H9 (cell line): ENCODE results near the gene INHBC. TPM values are rescaled to one million over a fixed set of nuclear protein-coding genes. Genes with fewer than 3 reads are reported as not detected.
"Not testable (repeated sequence)": the region's sequence is repeated elsewhere in the genome, so short reads cannot be mapped to it uniquely, and the experiment has no call there.

ENCODE experiments used
- DNase-seq: peaks from one replicate; pipeline ENCODE4 v3.0.0-alpha.2; 2017
- H2AFZ ChIP-seq: one replicate; pipeline ENCODE4 v1.6.1; 2013; ENCODE audit warnings: mild to moderate bottlenecking, low read length, control low read depth, moderate library complexity
- H2AK5ac ChIP-seq: 2 replicates; pipeline ENCODE4 v1.6.1; 2013; ENCODE audit warnings: low read length, control low read depth, mixed read lengths; ENCODE audit not compliant: insufficient read length
- H2BK120ac ChIP-seq: one replicate; pipeline ENCODE4 v1.6.1; 2013; ENCODE audit warnings: low read depth, mild to moderate bottlenecking, low read length, control low read depth, inconsistent platforms; ENCODE audit not compliant: poor library complexity, severe bottlenecking
- H2BK12ac ChIP-seq: 2 replicates; pipeline ENCODE4 v1.6.1; 2013; ENCODE audit warnings: low read length, control low read depth, mixed read lengths, low read depth; ENCODE audit not compliant: insufficient read length
- H2BK15ac ChIP-seq: 2 replicates; pipeline ENCODE4 v1.6.1; 2013; ENCODE audit warnings: low read depth, low read length, control low read depth
- H2BK20ac ChIP-seq: one replicate; pipeline ENCODE4 v1.6.1; 2013; ENCODE audit warnings: low read depth, mild to moderate bottlenecking, low read length, control low read depth, inconsistent platforms; ENCODE audit not compliant: poor library complexity, severe bottlenecking
- H2BK5ac ChIP-seq: 2 replicates; pipeline ENCODE4 v1.6.1; 2013; ENCODE audit warnings: low read length, control low read depth, mixed read lengths; ENCODE audit not compliant: insufficient read length
- H3K14ac ChIP-seq: 2 replicates; pipeline ENCODE4 v1.6.1; 2013; ENCODE audit warnings: low read length, control low read depth; ENCODE audit not compliant: insufficient read depth
- H3K18ac ChIP-seq: 2 replicates; pipeline ENCODE4 v1.6.1; 2013; ENCODE audit warnings: low read depth, mild to moderate bottlenecking, mixed read lengths, low read length, control low read depth; ENCODE audit not compliant: insufficient read length
- H3K23ac ChIP-seq: 2 replicates; pipeline ENCODE4 v1.6.1; 2013; ENCODE audit warnings: low read length, control low read depth, mixed read lengths, low read depth; ENCODE audit not compliant: insufficient read length
- H3K23me2 ChIP-seq: 2 replicates; pipeline ENCODE4 v1.6.1; 2013; ENCODE audit warnings: low read depth, mild to moderate bottlenecking, mixed read lengths, low read length, control low read depth; ENCODE audit not compliant: insufficient read length, poor library complexity, severe bottlenecking
- H3K27ac ChIP-seq: 2 replicates; pipeline ENCODE4 v1.5.1; 2013; ENCODE audit warnings: low read length, control low read depth, mixed read lengths, low read depth; ENCODE audit not compliant: insufficient read length
- H3K27me3 ChIP-seq: 2 replicates; pipeline ENCODE4 v1.6.1; 2013; ENCODE audit warnings: low read length, control low read depth, inconsistent platforms; ENCODE audit not compliant: insufficient read depth
- H3K4ac ChIP-seq: 2 replicates; pipeline ENCODE4 v1.6.1; 2013; ENCODE audit warnings: low read depth, mild to moderate bottlenecking, control low read depth, inconsistent platforms, low read length, moderate library complexity
- H3K4me1 ChIP-seq: 2 replicates; pipeline ENCODE4 v1.6.1; 2013; ENCODE audit warnings: low read length, control low read depth, inconsistent platforms; ENCODE audit not compliant: insufficient read depth
- H3K4me2 ChIP-seq: 2 replicates; pipeline ENCODE4 v1.6.1; 2013; ENCODE audit warnings: low read length, control low read depth, mixed read lengths; ENCODE audit not compliant: insufficient read length, insufficient read depth
- H3K56ac ChIP-seq: 2 replicates; pipeline ENCODE4 v1.6.1; 2013; ENCODE audit warnings: low read depth, mild to moderate bottlenecking, mixed read lengths, low read length, control low read depth; ENCODE audit not compliant: insufficient read length
- H3K79me1 ChIP-seq: 2 replicates; pipeline ENCODE4 v1.6.1; 2013; ENCODE audit warnings: low read depth, mild to moderate bottlenecking, moderate library complexity, low read length, control low read depth, inconsistent platforms; ENCODE audit not compliant: insufficient read depth, poor library complexity, severe bottlenecking
- H3K79me2 ChIP-seq: 2 replicates; pipeline ENCODE4 v1.6.1; 2013; ENCODE audit warnings: low read length, control low read depth, inconsistent platforms; ENCODE audit not compliant: insufficient read depth
- H3K9ac ChIP-seq: 2 replicates; pipeline ENCODE4 v1.6.1; 2013; ENCODE audit warnings: low read length, control low read depth, mixed read lengths; ENCODE audit not compliant: insufficient read length; ENCODE audit errors: extremely low read depth
- H3K9me3 ChIP-seq: one replicate; pipeline ENCODE4 v1.6.1; 2013; ENCODE audit warnings: low read depth, low read length, inconsistent platforms; ENCODE audit not compliant: control insufficient read depth
- H3T11ph ChIP-seq: one replicate; pipeline ENCODE4 v1.6.1; 2013; ENCODE audit warnings: mild to moderate bottlenecking, low read length, control low read depth, inconsistent platforms
- H4K20me1 ChIP-seq: one replicate; pipeline ENCODE4 v1.6.1; 2013; ENCODE audit not compliant: control insufficient read depth, insufficient read length, insufficient read depth
- H4K5ac ChIP-seq: 2 replicates; pipeline ENCODE4 v1.6.1; 2013; ENCODE audit warnings: low read depth, mild to moderate bottlenecking, mixed read lengths, low read length, control low read depth; ENCODE audit not compliant: insufficient read length
- H4K8ac ChIP-seq: replicated peaks from 2 replicates; pipeline ENCODE4 v1.6.1; 2013; ENCODE audit warnings: low read length, control low read depth, mixed read lengths, low read depth; ENCODE audit not compliant: insufficient read length
- H4K91ac ChIP-seq: 2 replicates; pipeline ENCODE4 v1.6.1; 2013; ENCODE audit warnings: low read depth, mild to moderate bottlenecking, moderate library complexity, mixed read lengths, low read length, control low read depth; ENCODE audit not compliant: insufficient read length
- H3K27ac Mint-ChIP-seq, 3 experiments: 2 replicates in 2 of 3; 3 replicates in 1 of 3; pipeline ENCODE4 v1.8.0; 2020 to 2021; ENCODE audit warnings: mixed read lengths in 3 of 3, mild to moderate bottlenecking in 1 of 3, moderate library complexity in 1 of 3
- H3K27me3 Mint-ChIP-seq: 2 replicates; pipeline ENCODE4 v1.8.0; 2021; ENCODE audit warnings: low read depth, mild to moderate bottlenecking, moderate library complexity, mixed read lengths
- H3K36me3 Mint-ChIP-seq, 3 experiments: 2 replicates in 2 of 3; 3 replicates in 1 of 3; pipeline ENCODE4 v1.8.0; 2020 to 2021; ENCODE audit warnings: low read depth in 3 of 3, mixed read lengths in 3 of 3; ENCODE audit not compliant: insufficient read depth in 1 of 3
- H3K4me1 Mint-ChIP-seq, 2 experiments: 2 replicates each; pipeline ENCODE4 v1.8.0; 2020; ENCODE audit warnings: mixed read lengths in 2 of 2
- H3K4me3 Mint-ChIP-seq, 2 experiments: 2 replicates in 1 of 2; 3 replicates in 1 of 2; pipeline ENCODE4 v1.8.0; 2020 to 2021; ENCODE audit warnings: mild to moderate bottlenecking in 2 of 2, mixed read lengths in 2 of 2, moderate library complexity in 1 of 2
- H3K9me3 Mint-ChIP-seq, 2 experiments: 2 replicates in 1 of 2; 3 replicates in 1 of 2; pipeline ENCODE4 v1.8.0; 2020; ENCODE audit warnings: mild to moderate bottlenecking in 2 of 2, mixed read lengths in 2 of 2, moderate library complexity in 1 of 2
- CTCF ChIP-seq: fragments of 200-600 bp; sonication (generic); conservative IDR thresholded peaks from 3 replicates; pipeline ENCODE4 v1.8.0; 2021; ENCODE audit warnings: antibody characterized with exemption, mild to moderate bottlenecking
- WGBS: extraction: QIAGEN DNeasy Blood & Tissue Kit; methylation state at CpG from one replicate; pipeline ENCODE4 v1.1.7; 2013; ENCODE audit warnings: missing lambda C conversion rate, low lambda C conversion rate, mixed read lengths; ENCODE audit not compliant: insufficient read length; ENCODE audit errors: extremely low coverage; 5-methylcytosine and 5-hydroxymethylcytosine counted together
- total RNA-seq: library from RNA; stranded (reverse); gene quantifications from 2 replicates; pipeline ENCODE4 v1.2.1, GENCODE V29; 2021

The INHBC gene
- total RNA-seq, 1 experiment from 2014 or later = not detected

GRCh38 chr12:57420482-57420881 lies 14.1 kb upstream of the INHBC start:
- Mint-ChIP-seq H3K27ac (0 out of 7 replicates have a peak overlapping the region, but pooled peaks of 1 of the 3 experiments have one; percentile 6), H3K4me3 (no peak overlapping the region), H3K36me3 (peaks cover 4 to 12% (median 12%) of the 10 kb centered on the region in 3 experiments; a peak in 5 of 7 replicates), H3K9me3 (no peaks in the 10 kb centered on the region), H3K27me3 (no peaks in the 10 kb centered on the region), H3K4me1 (peaks cover 6% of the 10 kb centered on the region in 2 experiments)
- H3T11ph ChIP-seq = no peak overlapping the region
- no peak overlapping the region for H3K56ac ChIP-seq
- H4K20me1 ChIP-seq = no peaks in the 10 kb centered on the region
- H2BK5ac ChIP-seq = no peak overlapping the region
- no peak overlapping the region for H3K9ac ChIP-seq
- no peak overlapping the region for H2BK20ac ChIP-seq
- H4K8ac ChIP-seq = no peak overlapping the region
- H2AK5ac ChIP-seq = no peak overlapping the region
- H3K79me2 ChIP-seq = no peaks in the 10 kb centered on the region; the same call in 1 of the 2 replicates
- no peak overlapping the region for H3K27ac ChIP-seq
- no peak overlapping the region for H2BK15ac ChIP-seq
- H3K23me2 ChIP-seq = no peaks in the 10 kb centered on the region
- WGBS = 100% methylated on average over 1 of the region's 5 CpGs
- H3K4ac ChIP-seq = no peak overlapping the region
- H3K27me3 ChIP-seq = no peaks in the 10 kb centered on the region
- TF ChIP-seq CTCF = no peak
- no peak overlapping the region for H4K5ac ChIP-seq
- H2BK12ac ChIP-seq = no peak overlapping the region
- no peak overlapping the region for H2BK120ac ChIP-seq
- H2AFZ ChIP-seq = no peak overlapping the region
- H3K23ac ChIP-seq = no peak overlapping the region
- no peak for DNase-seq
- H3K79me1 ChIP-seq = peaks cover 5% of the 10 kb centered on the region
- H3K18ac ChIP-seq = no peak overlapping the region
- no peaks in the 10 kb centered on the region for H3K4me1 ChIP-seq
- no peak overlapping the region for H3K14ac ChIP-seq
- no peak overlapping the region for H3K4me2 ChIP-seq
- no peaks in the 10 kb centered on the region for H3K9me3 ChIP-seq
- no peak overlapping the region for H4K91ac ChIP-seq

- WGBS = no CpG with 5 or more reads among the region's 10 CpGs
- H3K9me3 Mint-ChIP-seq = not testable (repeated sequence)
Measured at GRCh38 chr12:57426948-57427347, 7.6 kb upstream of the INHBC start.

More at GRCh38 chr12:57426948-57427347, 7.6 kb upstream of the INHBC start:
- not testable (repeated sequence) for H3K79me1 ChIP-seq, H3K4ac ChIP-seq, H4K20me1 ChIP-seq, H2BK5ac ChIP-seq, H3K27ac ChIP-seq, H3K23ac ChIP-seq, H3K27me3 Mint-ChIP-seq, H2BK120ac ChIP-seq, H3T11ph ChIP-seq, H4K91ac ChIP-seq, H3K18ac ChIP-seq, H3K14ac ChIP-seq, H4K5ac ChIP-seq, H2AK5ac ChIP-seq, H4K8ac ChIP-seq, H3K4me1 ChIP-seq, H3K56ac ChIP-seq, H3K23me2 ChIP-seq, H2AFZ ChIP-seq, H3K4me2 ChIP-seq, H3K9ac ChIP-seq, H2BK12ac ChIP-seq, DNase-seq, H2BK15ac ChIP-seq, H2BK20ac ChIP-seq, H3K79me2 ChIP-seq, H3K27me3 ChIP-seq, H3K9me3 ChIP-seq
- Mint-ChIP-seq H3K27ac (peak overlapping the region in 1 of 3 experiments; percentile 2; a peak in 1 of 7 replicates), H3K4me1 (peaks cover 20 to 24% of the 10 kb centered on the region in 2 experiments), H3K36me3 (peaks cover 4 to 23% (median 15%) of the 10 kb centered on the region in 3 experiments; a peak in 6 of 7 replicates), H3K4me3 (peak overlapping the region in 1 of 2 experiments; percentile 38; a peak in 1 of 5 replicates)
